Measurements from ENCODE around the gene SND1.

DNA sequence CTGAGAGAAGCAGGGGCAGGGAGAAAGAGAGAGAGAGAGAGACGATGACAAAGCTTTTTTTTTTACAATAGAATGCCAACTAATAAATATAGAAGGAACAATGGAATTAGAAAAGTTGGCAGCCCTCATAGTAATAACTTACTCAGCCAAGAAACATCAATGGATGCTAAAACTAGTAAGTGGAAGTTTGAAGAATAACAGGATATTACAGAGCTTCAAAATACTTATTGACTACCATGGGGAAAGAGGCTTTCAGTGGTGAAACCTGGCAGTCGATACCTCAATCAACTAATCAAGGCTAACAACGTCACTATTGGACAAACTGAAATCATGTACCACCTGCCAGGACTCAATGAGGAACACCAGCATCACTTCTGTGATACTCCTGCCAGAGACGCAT lies 479.7 kb downstream of the SND1 start:
- no peak for TF ChIP-seq POLR2A (IDR thresholded peaks at IDR 0.05)
- TF ChIP-seq, protein P1, sequence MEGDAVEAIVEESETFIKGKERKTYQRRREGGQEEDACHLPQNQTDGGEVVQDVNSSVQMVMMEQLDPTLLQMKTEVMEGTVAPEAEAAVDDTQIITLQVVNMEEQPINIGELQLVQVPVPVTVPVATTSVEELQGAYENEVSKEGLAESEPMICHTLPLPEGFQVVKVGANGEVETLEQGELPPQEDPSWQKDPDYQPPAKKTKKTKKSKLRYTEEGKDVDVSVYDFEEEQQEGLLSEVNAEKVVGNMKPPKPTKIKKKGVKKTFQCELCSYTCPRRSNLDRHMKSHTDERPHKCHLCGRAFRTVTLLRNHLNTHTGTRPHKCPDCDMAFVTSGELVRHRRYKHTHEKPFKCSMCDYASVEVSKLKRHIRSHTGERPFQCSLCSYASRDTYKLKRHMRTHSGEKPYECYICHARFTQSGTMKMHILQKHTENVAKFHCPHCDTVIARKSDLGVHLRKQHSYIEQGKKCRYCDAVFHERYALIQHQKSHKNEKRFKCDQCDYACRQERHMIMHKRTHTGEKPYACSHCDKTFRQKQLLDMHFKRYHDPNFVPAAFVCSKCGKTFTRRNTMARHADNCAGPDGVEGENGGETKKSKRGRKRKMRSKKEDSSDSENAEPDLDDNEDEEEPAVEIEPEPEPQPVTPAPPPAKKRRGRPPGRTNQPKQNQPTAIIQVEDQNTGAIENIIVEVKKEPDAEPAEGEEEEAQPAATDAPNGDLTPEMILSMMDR (IDR thresholded peaks at IDR 0.05) = no peak

Data from right lobe of liver (tissue), 4 donors.